Testis (tissue), 3 donors: ENCODE measurements around the gene SETD3. TPM values are rescaled to one million over a fixed set of nuclear protein-coding genes. Genes with fewer than 3 reads are reported as not detected.

Experiments
- DNase-seq: peaks from one replicate; pipeline ENCODE4 v3.0.0-alpha.2; 2019
- H3K27ac ChIP-seq, 2 donors: fragments of 200-600 bp; sonication (generic); one replicate each; pipeline ENCODE4 v1.5.1; 2019
- H3K27me3 ChIP-seq: fragments of 200-600 bp; sonication (generic); one replicate; pipeline ENCODE4 v1.5.1; 2019
- H3K36me3 ChIP-seq: fragments of 200-600 bp; sonication (generic); one replicate; pipeline ENCODE4 v1.5.1; 2017; ENCODE audit warnings: low read depth; ENCODE audit errors: missing control alignments
- H3K4me1 ChIP-seq: fragments of 200-600 bp; sonication (generic); one replicate; pipeline ENCODE4 v1.5.1; 2019
- H3K4me3 ChIP-seq, 2 donors: fragments of 200-600 bp; sonication (generic); one replicate each; pipeline ENCODE4 v1.5.1; 2017 to 2019
- H3K9me3 ChIP-seq: fragments of 200-600 bp; sonication (generic); one replicate; pipeline ENCODE4 v1.5.1; 2017
- CTCF ChIP-seq, 3 experiments: fragments of 450-650 bp in 2 of 3; fragments of 200-600 bp in 1 of 3; sonication (generic) in 1 of 3; IDR thresholded peaks; one replicate each; pipeline ENCODE4 v1.5.1; 2016 to 2019; ENCODE audit warnings: antibody characterized with exemption in 3 of 3, mild to moderate bottlenecking in 2 of 3, moderate library complexity in 1 of 3
- POLR2A ChIP-seq: fragments of 450-650 bp; IDR thresholded peaks from one replicate; pipeline ENCODE4 v1.6.1; 2017; ENCODE audit warnings: antibody characterized with exemption, mild to moderate bottlenecking, moderate library complexity
- WGBS, 2 donors: methylation state at CpG; one replicate each; pipeline ENCODE4 v1.1.5; 2018; 5-methylcytosine and 5-hydroxymethylcytosine counted together
- intact Hi-C: fragments of 100-400 bp; cut with DNase I; formaldehyde crosslinking; loops from one replicate; pipeline ENCODE4 v1.15.1; 2023; ENCODE audit warnings: low total_unique reads
- polyA plus RNA-seq: library from polyadenylated mRNA; stranded (reverse); fragments of 350-450 nt; fragmentation: Illumina TruSeq; extraction: RNeasy Lipid Tissue Mini Kit (QIAGEN cat#74804); gene quantifications from one replicate; pipeline ENCODE4 v1.2.3, GENCODE V29; 2014; ENCODE audit warnings: low read depth, low replicate concordance; ENCODE audit not compliant: insufficient read depth
- total RNA-seq, 2 donors: library from RNA; depleted of rRNA; stranded (reverse); fragments of >200 nt; gene quantifications; one replicate each; pipeline ENCODE4 v1.2.3, GENCODE V29; 2016

The SETD3 gene
- total and polyA plus RNA-seq, 3 donors from 2014 or later: 135 to 186 (median 160) TPM

- WGBS, 2 donors: 82 to 90% methylated on average over 4 of the region's 4 CpGs
- no peaks in the 10 kb centered on the region for H3K9me3 ChIP-seq
- intact Hi-C loops: no loop called here
Measured at GRCh38 chr14:99419905-99420304, 60.8 kb downstream of the SETD3 start.

GRCh38 chr14:99418242-99418641, 62.4 kb downstream of the SETD3 start:
- no peaks in the 10 kb centered on the region for H3K27me3 ChIP-seq
- no peak for DNase-seq
- H3K4me1 ChIP-seq: no peaks in the 10 kb centered on the region
- no peaks in the 10 kb centered on the region for H3K36me3 ChIP-seq
- H3K9me3 ChIP-seq: no peaks in the 10 kb centered on the region
- TF ChIP-seq CTCF (IDR thresholded peaks at IDR 0.05): no peak
- TF ChIP-seq POLR2A: no peak
- H3K27ac ChIP-seq: no peak overlapping the region
- intact Hi-C loops: no loop called here
- WGBS, 2 donors: 33 to 52% methylated on average over 1 of the region's 1 CpG
- H3K4me3 ChIP-seq: no peak overlapping the region

More at GRCh38 chr14:99419905-99420304, 60.8 kb downstream of the SETD3 start:
- H3K36me3 ChIP-seq: no peaks in the 10 kb centered on the region
- DNase-seq: no peak
- H3K4me1 ChIP-seq: no peaks in the 10 kb centered on the region
- TF ChIP-seq POLR2A (no peak), CTCF (IDR thresholded peaks at IDR 0.05) (no peak)
- H3K4me3 ChIP-seq: no peak overlapping the region
- no peaks in the 10 kb centered on the region for H3K27me3 ChIP-seq
- H3K27ac ChIP-seq: no peak overlapping the region

GRCh38 chr14:99416909-99417308, 63.8 kb downstream of the SETD3 start:
- no peak for DNase-seq
- Histone ChIP-seq H3K4me3 (no peak overlapping the region), H3K36me3 (no peaks in the 10 kb centered on the region), H3K9me3 (no peaks in the 10 kb centered on the region), H3K27ac (no peak overlapping the region), H3K27me3 (no peaks in the 10 kb centered on the region), H3K4me1 (no peaks in the 10 kb centered on the region)
- intact Hi-C loops: no loop called here
- 91 to 92% methylated on average over 5 of the region's 5 CpGs for WGBS, 2 donors
- TF ChIP-seq CTCF (IDR thresholded peaks at IDR 0.05) (no peak), POLR2A (no peak)

GRCh38 chr14:99415496-99416281, 65.0 kb downstream of the SETD3 start:
- H3K27me3 ChIP-seq: no peaks in the 10 kb centered on the region
- 24 to 32% methylated on average over 2 of the region's 2 CpGs for whole genome bisulfite sequencing, 2 donors
- no peaks in the 10 kb centered on the region for H3K4me1 ChIP-seq
- TF ChIP-seq CTCF (IDR thresholded peaks at IDR 0.05): peak; percentile 36 to 70 (median 64)
- no peak for TF ChIP-seq POLR2A
- intact Hi-C loops: no loop called here
- H3K4me3 ChIP-seq: no peak overlapping the region
- no peaks in the 10 kb centered on the region for H3K9me3 ChIP-seq
- peak; percentile 66 for DNase-seq
- H3K27ac ChIP-seq: no peak overlapping the region
- no peaks in the 10 kb centered on the region for H3K36me3 ChIP-seq

- no peak for DNase-seq
- Histone ChIP-seq H3K27ac (no peak overlapping the region), H3K4me3 (no peak overlapping the region), H3K9me3 (no peaks in the 10 kb centered on the region), H3K36me3 (no peaks in the 10 kb centered on the region), H3K27me3 (no peaks in the 10 kb centered on the region), H3K4me1 (no peaks in the 10 kb centered on the region)
- 90 to 93% methylated on average over 17 of the region's 17 CpGs for WGBS, 2 donors
- no peak for TF ChIP-seq POLR2A
- no peak for TF ChIP-seq CTCF (IDR thresholded peaks at IDR 0.05)
- intact Hi-C loops: no loop called here
Measured at GRCh38 chr14:99413911-99414310, 66.7 kb downstream of the SETD3 start.
